NT2/D1 (cell line): Measurements from ENCODE around the gene CAPN13.

Experiments used
- SUZ12 ChIP-seq: IDR thresholded peaks from 2 replicates; pipeline ENCODE4 v1.6.1; 2011; ENCODE audit not compliant: insufficient read length, insufficient read depth; ENCODE audit errors: extremely low read depth
- ZNF274 ChIP-seq: IDR thresholded peaks from 2 replicates; pipeline ENCODE4 v1.6.1; 2011; ENCODE audit warnings: mild to moderate bottlenecking, low read depth, low read length

DNA sequence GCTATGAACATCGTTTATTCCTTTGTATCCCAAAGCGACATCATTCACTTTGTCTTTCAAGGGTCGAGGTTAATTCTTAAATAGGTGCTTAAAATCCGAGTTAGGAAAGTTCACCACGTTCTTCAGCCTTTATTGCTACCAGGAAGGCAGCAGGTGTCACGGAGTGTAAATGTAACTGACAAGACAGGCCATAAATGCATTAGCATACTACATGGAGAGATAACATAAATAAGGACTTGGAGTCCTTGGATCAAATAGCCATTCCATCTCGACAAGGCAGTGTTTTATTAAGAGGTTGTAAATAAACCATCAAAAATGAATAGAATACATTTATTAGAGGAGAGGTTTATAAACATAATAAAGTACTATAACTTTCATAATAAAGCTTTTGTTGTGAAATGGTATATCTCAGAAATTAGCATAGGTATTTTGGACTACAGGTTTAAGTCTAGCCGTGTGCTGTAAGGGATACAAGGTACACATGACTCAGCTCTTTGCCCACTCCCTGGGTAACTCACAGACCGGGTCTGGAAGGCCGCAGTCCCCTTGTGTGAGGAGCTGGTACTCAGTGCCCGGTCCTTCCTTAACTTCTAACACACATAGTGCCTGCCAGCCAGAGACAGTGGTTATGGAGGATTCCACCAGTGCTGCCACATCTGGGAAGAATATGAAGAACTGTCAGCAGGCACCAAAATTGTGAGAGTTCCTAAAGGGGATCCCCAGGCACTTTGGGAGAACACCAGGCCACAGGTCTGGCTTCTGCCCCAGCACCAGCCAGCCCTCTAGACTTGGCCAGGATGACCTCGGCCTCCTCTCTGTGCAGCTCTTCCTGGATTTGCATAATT, 29.4 kb downstream of the CAPN13 start:
- no peak for TF ChIP-seq ZNF274
- TF ChIP-seq SUZ12: no peak
